Vagina (tissue), 2 donors: ENCODE data around the gene C13orf46.

Experiments used
- CTCF ChIP-seq, 3 experiments: fragments of 450-650 bp in 2 of 3; fragments of 200-600 bp in 1 of 3; sonication (generic) in 1 of 3; IDR thresholded peaks; one replicate each; pipeline ENCODE4 v1.5.1; 2017 to 2019; ENCODE audit warnings: antibody characterized with exemption in 3 of 3, mild to moderate bottlenecking in 2 of 3, moderate library complexity in 2 of 3
- POLR2A ChIP-seq, 2 donors: fragments of 450-650 bp; IDR thresholded peaks; one replicate each; pipeline ENCODE4 v1.6.1; 2017; ENCODE audit warnings: antibody characterized with exemption in 2 of 2, mild to moderate bottlenecking in 2 of 2, moderate library complexity in 2 of 2
- POLR2AphosphoS5 ChIP-seq, 2 donors: sonication (generic); formaldehyde crosslinking; IDR thresholded peaks; one replicate each; pipeline ENCODE4 v1.9.0; 2017; ENCODE audit warnings: antibody characterized with exemption in 2 of 2, mild to moderate bottlenecking in 2 of 2, low read depth in 1 of 2; ENCODE audit not compliant: insufficient read depth in 1 of 2

GRCh38 chr13:113937073-113937472, 36.8 kb downstream of the C13orf46 start:
- TF ChIP-seq CTCF (IDR thresholded peaks at IDR 0.05), result no peak
- TF ChIP-seq POLR2A (IDR thresholded peaks at IDR 0.05), result no peak
- no peak for TF ChIP-seq POLR2AphosphoS5 (IDR thresholded peaks at IDR 0.05; ENCODE audit: insufficient read depth in 1 of 2, low read depth in 1 of 2)
